Measurements from ENCODE around the gene LIPJ. TPM values are rescaled to one million over a fixed set of nuclear protein-coding genes. Genes with fewer than 3 reads are reported as not detected.

The LIPJ gene
- total and polyA plus RNA-seq, 4 experiments from 2014 or later: 0.19 to 0.32 TPM; not detected in 2

GRCh38 chr10:88651101-88651551 lies 64.6 kb downstream of the LIPJ start:
- Histone ChIP-seq H3K4me3 (ENCODE audit: low read length in 2 of 2) (no peak overlapping the region), H3K36me3 (ENCODE audit: insufficient read depth, low read length) (no peaks in the 10 kb centered on the region), H3K27me3 (ENCODE audit: insufficient read depth, low read length) (no peaks in the 10 kb centered on the region), H3K4me1 (ENCODE audit: insufficient read depth, low read length) (no peaks in the 10 kb centered on the region), H3K27ac (ENCODE audit: low read depth, low read length) (no peak overlapping the region), H3K9me3 (ENCODE audit: control insufficient read depth in 1 of 2, low read length in 2 of 2) (no peaks in the 10 kb centered on the region)
- CTCF ChIA-PET (ENCODE audit: partially characterized antibody): no interaction called here
- Mint-ChIP-seq H3K4me1 (no peaks in the 10 kb centered on the region), H3K27ac (no peak overlapping the region), H3K36me3 (no peaks in the 10 kb centered on the region), H3K4me3 (no peak overlapping the region), H3K9me3 (peaks cover 0 to 2% (median 0%) of the 10 kb centered on the region in 8 donors), H3K27me3 (peaks cover 5 to 12% of the 10 kb centered on the region in 2 donors)
- POLR2A ChIA-PET (ENCODE audit: partially characterized antibody): no interaction called here
- intact Hi-C loops (cut with micrococcal nuclease): no loop called here
- no peak for DNase-seq

DNA sequence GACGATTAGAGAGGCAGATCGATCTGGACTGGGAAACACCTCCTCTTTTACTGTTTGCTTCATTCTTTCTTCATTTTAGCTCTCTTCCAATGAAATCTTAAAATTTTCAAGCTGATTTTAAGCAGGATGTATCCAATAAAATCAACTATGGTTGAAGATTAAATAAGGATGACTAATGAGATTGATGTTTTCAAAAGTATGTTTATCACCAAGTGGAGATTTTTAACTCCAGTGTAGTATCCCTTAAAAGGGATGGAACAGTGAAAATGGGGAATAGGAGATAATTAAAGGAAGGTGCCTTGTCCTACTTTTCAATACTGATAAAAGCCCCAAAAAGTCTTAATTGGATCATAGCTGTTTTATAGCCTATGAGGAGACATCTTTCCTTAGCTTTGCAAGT lies 66.1 kb downstream of the LIPJ start:
- DNase-seq: no peak
- no peaks in the 10 kb centered on the region for H3K36me3 Mint-ChIP-seq
- H3K27me3 ChIP-seq (ENCODE audit: insufficient read depth, low read length): no peaks in the 10 kb centered on the region
- no peaks in the 10 kb centered on the region for H3K4me1 ChIP-seq (ENCODE audit: insufficient read depth, low read length)
- no peak overlapping the region for H3K4me3 Mint-ChIP-seq
- no peaks in the 10 kb centered on the region for H3K36me3 ChIP-seq (ENCODE audit: insufficient read depth, low read length)
- peaks cover 5 to 7% of the 10 kb centered on the region in 2 donors for H3K27me3 Mint-ChIP-seq
- no peaks in the 10 kb centered on the region for H3K9me3 ChIP-seq (ENCODE audit: control insufficient read depth in 1 of 2, low read length in 2 of 2)
- POLR2A ChIA-PET (ENCODE audit: partially characterized antibody): no interaction called here
- intact Hi-C loops (cut with micrococcal nuclease): no loop called here
- peaks cover 0 to 2% (median 0%) of the 10 kb centered on the region in 8 donors for H3K9me3 Mint-ChIP-seq
- H3K4me1 Mint-ChIP-seq: no peaks in the 10 kb centered on the region
- H3K27ac ChIP-seq (ENCODE audit: low read depth, low read length): no peak overlapping the region
- H3K4me3 ChIP-seq (ENCODE audit: low read length in 2 of 2): no peak overlapping the region
- H3K27ac Mint-ChIP-seq: no peak overlapping the region
- CTCF ChIA-PET (ENCODE audit: partially characterized antibody): no interaction called here

Other genes with a start within 250 kb of the LIPJ start
- gene RNLS, start 3.4 kb upstream of the LIPJ start, total RNA-seq: 1 to 10 TPM; 1.7 to 1.9 TPM
- gene RNLS, start 3.4 kb upstream of the LIPJ start, polyA plus RNA-seq: 1 to 10 TPM; 3.5 to 5.8 TPM
- not detected for gene LIPF, start 77.7 kb downstream of the LIPJ start, total RNA-seq
- gene LIPF, start 77.7 kb downstream of the LIPJ start, polyA plus RNA-seq: not detected
- not detected for gene LIPK, start 119.5 kb downstream of the LIPJ start, total RNA-seq
- gene LIPK, start 119.5 kb downstream of the LIPJ start, polyA plus RNA-seq: not detected
- not detected for gene LIPN, start 173.3 kb downstream of the LIPJ start, total RNA-seq
- gene LIPN, start 173.3 kb downstream of the LIPJ start, polyA plus RNA-seq: under 1 TPM in 1 of 2 donors, not detected in 1; 0.22 TPM
- not detected for gene LIPM, start 216.0 kb downstream of the LIPJ start, total RNA-seq
- not detected for gene LIPM, start 216.0 kb downstream of the LIPJ start, polyA plus RNA-seq